PC-3 (cell line): ENCODE results near the gene CCNE1. TPM values are rescaled to one million over a fixed set of nuclear protein-coding genes. Genes with fewer than 3 reads are reported as not detected.

Experiments
- ATAC-seq: fragments of 200-7000 bp; cut with Tn5 transposase; 2 replicates; pipeline ENCODE4 v1.9.1; 2020; ENCODE audit warnings: mild to moderate bottlenecking, moderate library complexity
- BruUV-seq: library from RNA; stranded (reverse); fragments of 400-500 nt; replicated peaks from 2 replicates; lab custom pipeline; 2021; lab: Mats Ljungman, UMichigan
- CTCF ChIA-PET: fragments of 300-600 bp; sonication (Branson Sonifier 250); formaldehyde crosslinking; loops from one replicate; lab custom pipeline; 2022; ENCODE audit warnings: antibody characterized with exemption; lab: Charles Lee
- POLR2A ChIA-PET: fragments of 300-600 bp; sonication (Branson Sonifier 250); formaldehyde crosslinking; loops from one replicate; lab custom pipeline; 2022; ENCODE audit warnings: antibody characterized with exemption; ENCODE audit not compliant: unreplicated experiment; lab: Charles Lee
- DNase-seq: peaks from one replicate; pipeline ENCODE4 v3.0.0-alpha.2; 2015
- H2AFZ ChIP-seq: fragments of 300-600 bp; sonication (generic); 2 replicates; pipeline ENCODE4 v1.6.0; 2016; ENCODE audit warnings: antibody characterized with exemption, low read length
- H3F3A ChIP-seq: fragments of 300-600 bp; sonication (generic); one replicate; pipeline ENCODE4 v1.6.0; 2017; ENCODE audit warnings: antibody characterized with exemption, low read length, control low read depth, mild to moderate bottlenecking; ENCODE audit not compliant: unreplicated experiment
- H3K27ac ChIP-seq: fragments of 300-600 bp; sonication (generic); 2 replicates; pipeline ENCODE4 v1.5.1; 2016; ENCODE audit warnings: mild to moderate bottlenecking, low read length
- H3K27me3 ChIP-seq: fragments of 300-600 bp; sonication (generic); 2 replicates; pipeline ENCODE4 v1.6.1; 2016; ENCODE audit warnings: low read length, mixed read lengths
- H3K36me3 ChIP-seq: fragments of 300-600 bp; sonication (generic); 2 replicates; pipeline ENCODE4 v1.6.1; 2016; ENCODE audit warnings: low read depth, mixed run types, low read length, mixed read lengths
- H3K4me1 ChIP-seq: fragments of 300-600 bp; sonication (generic); 2 replicates; pipeline ENCODE4 v1.5.1; 2016; ENCODE audit warnings: low read length; ENCODE audit not compliant: insufficient read depth
- H3K4me2 ChIP-seq: fragments of 300-600 bp; sonication (generic); 2 replicates; pipeline ENCODE4 v1.6.0; 2016; ENCODE audit warnings: low read length
- H3K4me3 ChIP-seq: fragments of 300-600 bp; sonication (generic); 2 replicates; pipeline ENCODE4 v1.5.1; 2016; ENCODE audit warnings: mild to moderate bottlenecking, low read length, mixed read lengths
- H3K79me2 ChIP-seq: fragments of 300-600 bp; sonication (generic); 2 replicates; pipeline ENCODE4 v1.6.1; 2017; ENCODE audit warnings: low read length, mixed read lengths
- H3K9ac ChIP-seq: fragments of 300-600 bp; sonication (generic); 2 replicates; pipeline ENCODE4 v1.6.0; 2016; ENCODE audit warnings: mild to moderate bottlenecking, low read length
- H3K9me2 ChIP-seq: fragments of 300-600 bp; sonication (generic); replicated peaks from 2 replicates; pipeline ENCODE4 v1.6.1; 2016; ENCODE audit warnings: mixed run types, low read length, mixed read lengths
- H3K9me3 ChIP-seq: fragments of 300-600 bp; sonication (generic); 2 replicates; pipeline ENCODE4 v1.6.1; 2016; ENCODE audit warnings: low read length, mixed read lengths
- H4K20me1 ChIP-seq: fragments of 300-600 bp; sonication (generic); 2 replicates; pipeline ENCODE4 v1.6.1; 2016; ENCODE audit warnings: low read length, mixed read lengths
- EZH2 ChIP-seq: fragments of 300-600 bp; sonication (generic); IDR thresholded peaks from one replicate; pipeline ENCODE4 v1.6.1; 2017; ENCODE audit warnings: antibody characterized with exemption, mild to moderate bottlenecking, low read length; ENCODE audit not compliant: unreplicated experiment
- EZH2phosphoT487 ChIP-seq: fragments of 300-600 bp; sonication (generic); IDR thresholded peaks from 2 replicates; pipeline ENCODE4 v1.6.1; 2018; ENCODE audit warnings: mild to moderate bottlenecking, antibody characterized with exemption, low read length, borderline replicate concordance
- intact Hi-C: fragments of 100-400 bp; cut with micrococcal nuclease; formaldehyde crosslinking; loops from 2 replicates; pipeline ENCODE4 v1.9.0; 2023
- total RNA-seq: library from RNA; depleted of rRNA; stranded (reverse); fragments of >200 nt; gene quantifications from 2 replicates; pipeline ENCODE4 v1.2.3, GENCODE V29; 2014
- TF ChIP-seq, protein P1 (sequence below): fragments of 300-600 bp; sonication (generic); conservative IDR thresholded peaks from 2 replicates; pipeline ENCODE4 v1.5.1; 2017; ENCODE audit warnings: antibody characterized with exemption, low read depth, mild to moderate bottlenecking, low read length

The CCNE1 gene
- total RNA-seq, 1 experiment from 2014 or later, result 10.9 TPM

DNA sequence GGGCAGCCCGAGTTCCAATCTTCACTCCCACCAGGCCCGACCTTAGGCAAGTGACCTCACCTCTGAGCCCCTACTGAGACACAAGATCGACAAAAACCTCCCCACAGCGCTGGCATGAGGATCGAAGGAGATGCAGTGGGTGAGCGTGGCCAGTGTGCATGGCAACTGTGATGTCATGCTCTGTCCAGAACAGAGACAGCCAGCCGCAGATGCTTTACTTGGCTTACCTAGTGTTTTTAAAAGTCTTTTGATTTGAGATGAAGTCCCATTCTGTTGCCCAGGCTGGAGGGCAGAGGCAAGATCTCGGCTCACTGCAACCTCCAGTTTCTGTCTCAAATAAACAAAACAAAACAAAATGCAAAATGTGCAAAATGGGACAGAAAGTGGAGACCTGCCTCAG is 47.4 kb upstream of the CCNE1 start:
- no TSS peak for BruUV-seq
- intact Hi-C loops, result loop anchor here (5.0 kb wide), 1 partner anchor 108 kb away; no protein-coding TSS in a partner anchor
- DNase-seq, result no peak

DNA sequence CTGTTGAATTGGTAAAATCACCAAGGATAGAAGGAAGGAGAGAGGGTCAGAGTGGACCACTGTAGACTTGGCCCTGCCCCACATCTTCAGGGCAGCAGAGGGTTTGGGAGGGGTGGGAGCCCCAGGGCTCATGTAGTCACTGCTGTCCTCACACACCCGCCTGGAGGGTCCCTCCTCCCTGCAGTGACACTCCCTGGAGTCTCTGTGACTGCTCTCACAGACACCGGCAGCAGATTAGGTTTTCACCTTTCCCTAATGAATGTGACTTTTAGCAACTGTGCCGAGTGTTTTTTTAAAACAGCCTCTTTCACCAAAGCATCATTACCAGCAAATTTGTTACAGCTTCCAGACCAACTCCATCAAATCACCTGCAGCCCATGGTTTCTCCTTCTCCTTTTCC is 45.7 kb upstream of the CCNE1 start:
- H3K4me3 ChIP-seq, result no peak overlapping the region
- ChIA-PET CTCF (no interaction called here), POLR2A (no interaction called here)
- H3K27me3 ChIP-seq, result no peaks in the 10 kb centered on the region
- H3K4me2 ChIP-seq, result no peak overlapping the region
- no peaks in the 10 kb centered on the region for H4K20me1 ChIP-seq
- H3K79me2 ChIP-seq, result no peaks in the 10 kb centered on the region
- H3K27ac ChIP-seq, result no peak overlapping the region
- no peaks in the 10 kb centered on the region for H3K9me3 ChIP-seq
- DNase-seq (no peak), ATAC-seq (no peak)
- no peak overlapping the region for H3K9ac ChIP-seq
- no peaks in the 10 kb centered on the region for H3K9me2 ChIP-seq
- no peaks in the 10 kb centered on the region for H3F3A ChIP-seq
- BruUV-seq, result no TSS peak
- no peaks in the 10 kb centered on the region for H3K4me1 ChIP-seq
- TF ChIP-seq EZH2phosphoT487 (no peak), EZH2 (no peak)
- TF ChIP-seq, protein P1, sequence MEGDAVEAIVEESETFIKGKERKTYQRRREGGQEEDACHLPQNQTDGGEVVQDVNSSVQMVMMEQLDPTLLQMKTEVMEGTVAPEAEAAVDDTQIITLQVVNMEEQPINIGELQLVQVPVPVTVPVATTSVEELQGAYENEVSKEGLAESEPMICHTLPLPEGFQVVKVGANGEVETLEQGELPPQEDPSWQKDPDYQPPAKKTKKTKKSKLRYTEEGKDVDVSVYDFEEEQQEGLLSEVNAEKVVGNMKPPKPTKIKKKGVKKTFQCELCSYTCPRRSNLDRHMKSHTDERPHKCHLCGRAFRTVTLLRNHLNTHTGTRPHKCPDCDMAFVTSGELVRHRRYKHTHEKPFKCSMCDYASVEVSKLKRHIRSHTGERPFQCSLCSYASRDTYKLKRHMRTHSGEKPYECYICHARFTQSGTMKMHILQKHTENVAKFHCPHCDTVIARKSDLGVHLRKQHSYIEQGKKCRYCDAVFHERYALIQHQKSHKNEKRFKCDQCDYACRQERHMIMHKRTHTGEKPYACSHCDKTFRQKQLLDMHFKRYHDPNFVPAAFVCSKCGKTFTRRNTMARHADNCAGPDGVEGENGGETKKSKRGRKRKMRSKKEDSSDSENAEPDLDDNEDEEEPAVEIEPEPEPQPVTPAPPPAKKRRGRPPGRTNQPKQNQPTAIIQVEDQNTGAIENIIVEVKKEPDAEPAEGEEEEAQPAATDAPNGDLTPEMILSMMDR, result no peak
- H2AFZ ChIP-seq, result no peak overlapping the region
- intact Hi-C loops, result no loop called here
- no peaks in the 10 kb centered on the region for H3K36me3 ChIP-seq

More for the DNA sequence above, 47.4 kb upstream of the CCNE1 start:
- H3K9me3 ChIP-seq, result no peaks in the 10 kb centered on the region
- ChIA-PET POLR2A (no interaction called here), CTCF (no interaction called here)
- H3K27ac ChIP-seq, result no peak overlapping the region
- no peaks in the 10 kb centered on the region for H3K4me1 ChIP-seq
- no peaks in the 10 kb centered on the region for H3K9me2 ChIP-seq
- H3K36me3 ChIP-seq, result no peaks in the 10 kb centered on the region
- H2AFZ ChIP-seq, result no peak overlapping the region
- no peak overlapping the region for H3K4me2 ChIP-seq
- H3K4me3 ChIP-seq, result no peak overlapping the region
- no peaks in the 10 kb centered on the region for H3K79me2 ChIP-seq
- no peak for TF ChIP-seq EZH2phosphoT487
- TF ChIP-seq, protein P1, result no peak
- no peak for TF ChIP-seq EZH2
- H3K9ac ChIP-seq, result no peak overlapping the region
- ATAC-seq, result no peak
- H3F3A ChIP-seq, result no peaks in the 10 kb centered on the region
- H4K20me1 ChIP-seq, result no peaks in the 10 kb centered on the region
- no peaks in the 10 kb centered on the region for H3K27me3 ChIP-seq

- POLR2A ChIA-PET, result no interaction called here
- intact Hi-C loops, result no loop called here
- no peak for ATAC-seq
Observed at GRCh38 chr19:29767039-29767735, 44.6 kb upstream of the CCNE1 start.

More at GRCh38 chr19:29767039-29767735, 44.6 kb upstream of the CCNE1 start:
- CTCF ChIA-PET, result interaction anchor here (0.6 kb wide), 1 partner anchor 199 kb away, joined by 3 read pairs; no protein-coding TSS in a partner anchor
- no peak overlapping the region for H2AFZ ChIP-seq
- no peak overlapping the region for H3K27ac ChIP-seq
- no peaks in the 10 kb centered on the region for H3K27me3 ChIP-seq
- no peaks in the 10 kb centered on the region for H3F3A ChIP-seq
- no TSS peak for BruUV-seq
- no peaks in the 10 kb centered on the region for H3K79me2 ChIP-seq
- H3K36me3 ChIP-seq, result no peaks in the 10 kb centered on the region
- H4K20me1 ChIP-seq, result no peaks in the 10 kb centered on the region
- DNase-seq, result no peak
- no peaks in the 10 kb centered on the region for H3K4me1 ChIP-seq
- no peak overlapping the region for H3K9ac ChIP-seq
- H3K9me3 ChIP-seq, result no peaks in the 10 kb centered on the region
- TF ChIP-seq EZH2phosphoT487 (no peak), EZH2 (no peak)
- TF ChIP-seq, protein P1, result no peak
- H3K4me2 ChIP-seq, result no peak overlapping the region
- no peak overlapping the region for H3K4me3 ChIP-seq
- H3K9me2 ChIP-seq, result no peaks in the 10 kb centered on the region
